ENCODE data around the gene GABRA5.

DNA sequence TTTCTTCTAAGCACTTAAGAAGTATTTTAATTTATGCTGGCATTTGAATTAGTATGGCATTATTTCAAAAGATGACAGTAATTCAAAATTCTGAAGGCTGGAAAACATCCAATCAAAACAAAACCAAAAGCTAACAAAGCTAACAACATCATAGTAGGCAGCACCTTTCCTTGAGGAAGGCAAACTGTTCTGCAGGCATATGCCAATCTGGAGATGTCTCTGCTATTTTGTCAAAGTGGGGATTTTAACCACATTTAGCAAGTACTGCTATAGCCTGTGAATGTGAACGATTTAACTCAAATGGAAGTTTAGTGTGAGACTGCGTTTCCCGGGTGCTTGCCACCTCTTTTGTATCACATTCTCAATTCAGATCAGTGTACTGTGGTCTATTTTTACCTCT lies 16.7 kb upstream of the GABRA5 start:
- TF ChIP-seq, protein P1, sequence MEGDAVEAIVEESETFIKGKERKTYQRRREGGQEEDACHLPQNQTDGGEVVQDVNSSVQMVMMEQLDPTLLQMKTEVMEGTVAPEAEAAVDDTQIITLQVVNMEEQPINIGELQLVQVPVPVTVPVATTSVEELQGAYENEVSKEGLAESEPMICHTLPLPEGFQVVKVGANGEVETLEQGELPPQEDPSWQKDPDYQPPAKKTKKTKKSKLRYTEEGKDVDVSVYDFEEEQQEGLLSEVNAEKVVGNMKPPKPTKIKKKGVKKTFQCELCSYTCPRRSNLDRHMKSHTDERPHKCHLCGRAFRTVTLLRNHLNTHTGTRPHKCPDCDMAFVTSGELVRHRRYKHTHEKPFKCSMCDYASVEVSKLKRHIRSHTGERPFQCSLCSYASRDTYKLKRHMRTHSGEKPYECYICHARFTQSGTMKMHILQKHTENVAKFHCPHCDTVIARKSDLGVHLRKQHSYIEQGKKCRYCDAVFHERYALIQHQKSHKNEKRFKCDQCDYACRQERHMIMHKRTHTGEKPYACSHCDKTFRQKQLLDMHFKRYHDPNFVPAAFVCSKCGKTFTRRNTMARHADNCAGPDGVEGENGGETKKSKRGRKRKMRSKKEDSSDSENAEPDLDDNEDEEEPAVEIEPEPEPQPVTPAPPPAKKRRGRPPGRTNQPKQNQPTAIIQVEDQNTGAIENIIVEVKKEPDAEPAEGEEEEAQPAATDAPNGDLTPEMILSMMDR (conservative IDR thresholded peaks at IDR 0.05; ENCODE audit: low read length): no peak
- no peak for TF ChIP-seq EZH2phosphoT487 (IDR thresholded peaks at IDR 0.05; ENCODE audit: borderline replicate concordance)

All from Loucy (cell line).